Cardiac fibroblast (primary cell): ENCODE results near the gene C8G.

ENCODE experiments used
- DNase-seq, 2 donors: peaks; one replicate each; pipeline versions ENCODE4 v3.0.0 to v3.0.0-alpha.2; 2010; ENCODE audit warnings: low read depth in 2 of 2
- H3K4me3 ChIP-seq, 2 donors: replicated peaks in 1 of 2; 1 replicate in 1 of 2; 2 replicates in 1 of 2; pipeline ENCODE4 v1.5.1; 2011; ENCODE audit warnings: low read depth in 2 of 2, low read length in 2 of 2, mild to moderate bottlenecking in 2 of 2, moderate library complexity in 1 of 2
- TF ChIP-seq, protein P1 (sequence below): IDR thresholded peaks from one replicate; pipeline ENCODE4 v1.5.1; 2011; ENCODE audit warnings: low read depth, mild to moderate bottlenecking, low read length, inconsistent platforms

The C8G gene

GRCh38 chr9:136988872-136989271 lies 43.8 kb downstream of the C8G start:
- TF ChIP-seq, protein P1, sequence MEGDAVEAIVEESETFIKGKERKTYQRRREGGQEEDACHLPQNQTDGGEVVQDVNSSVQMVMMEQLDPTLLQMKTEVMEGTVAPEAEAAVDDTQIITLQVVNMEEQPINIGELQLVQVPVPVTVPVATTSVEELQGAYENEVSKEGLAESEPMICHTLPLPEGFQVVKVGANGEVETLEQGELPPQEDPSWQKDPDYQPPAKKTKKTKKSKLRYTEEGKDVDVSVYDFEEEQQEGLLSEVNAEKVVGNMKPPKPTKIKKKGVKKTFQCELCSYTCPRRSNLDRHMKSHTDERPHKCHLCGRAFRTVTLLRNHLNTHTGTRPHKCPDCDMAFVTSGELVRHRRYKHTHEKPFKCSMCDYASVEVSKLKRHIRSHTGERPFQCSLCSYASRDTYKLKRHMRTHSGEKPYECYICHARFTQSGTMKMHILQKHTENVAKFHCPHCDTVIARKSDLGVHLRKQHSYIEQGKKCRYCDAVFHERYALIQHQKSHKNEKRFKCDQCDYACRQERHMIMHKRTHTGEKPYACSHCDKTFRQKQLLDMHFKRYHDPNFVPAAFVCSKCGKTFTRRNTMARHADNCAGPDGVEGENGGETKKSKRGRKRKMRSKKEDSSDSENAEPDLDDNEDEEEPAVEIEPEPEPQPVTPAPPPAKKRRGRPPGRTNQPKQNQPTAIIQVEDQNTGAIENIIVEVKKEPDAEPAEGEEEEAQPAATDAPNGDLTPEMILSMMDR = no peak
- DNase-seq = no peak
- no peak overlapping the region for H3K4me3 ChIP-seq

DNA sequence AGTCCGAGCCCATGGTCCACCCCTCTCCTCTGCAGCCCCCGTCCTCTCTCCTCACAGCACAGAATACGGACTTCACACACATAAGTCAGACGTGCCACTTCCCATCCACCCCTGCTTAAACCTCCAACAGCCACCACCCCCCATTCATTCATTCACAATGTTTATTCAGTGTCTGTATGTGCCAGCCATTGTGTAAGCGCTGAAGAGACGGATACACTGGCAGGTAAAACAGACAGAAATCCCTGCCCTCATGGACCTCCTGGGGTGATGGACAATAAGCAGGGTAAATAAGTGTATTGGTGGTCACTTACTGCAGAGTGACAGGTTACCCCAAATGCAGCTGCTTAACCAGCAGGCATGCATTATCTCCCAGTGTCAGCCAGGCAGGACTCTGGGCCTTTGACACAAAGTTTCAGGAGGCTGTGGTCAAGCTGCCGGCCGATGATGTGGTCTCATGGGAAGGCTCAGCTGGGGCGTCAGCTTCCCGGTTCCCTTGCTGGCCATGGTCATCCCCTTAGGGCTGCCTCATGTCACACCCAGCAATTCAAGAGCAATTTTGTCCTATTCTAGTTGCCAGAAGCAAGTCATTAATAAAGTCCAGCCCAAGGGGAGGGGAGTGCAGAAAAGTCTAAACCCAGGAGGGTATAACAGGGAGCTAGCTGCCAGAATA lies 45.3 kb downstream of the C8G start:
- TF ChIP-seq, protein P1 = no peak
- DNase-seq = no peak
- no peak overlapping the region for H3K4me3 ChIP-seq

GRCh38 chr9:136991993-136992818 lies 47.2 kb downstream of the C8G start, which contains the start of gene PAXX:
PAXX (plus strand) TSS chr9:136992422; CDS start chr9:136992444, 22 bp downstream.
- TF ChIP-seq, protein P1 = no peak
- peak; percentile 88 to 94 for DNase-seq

DNA sequence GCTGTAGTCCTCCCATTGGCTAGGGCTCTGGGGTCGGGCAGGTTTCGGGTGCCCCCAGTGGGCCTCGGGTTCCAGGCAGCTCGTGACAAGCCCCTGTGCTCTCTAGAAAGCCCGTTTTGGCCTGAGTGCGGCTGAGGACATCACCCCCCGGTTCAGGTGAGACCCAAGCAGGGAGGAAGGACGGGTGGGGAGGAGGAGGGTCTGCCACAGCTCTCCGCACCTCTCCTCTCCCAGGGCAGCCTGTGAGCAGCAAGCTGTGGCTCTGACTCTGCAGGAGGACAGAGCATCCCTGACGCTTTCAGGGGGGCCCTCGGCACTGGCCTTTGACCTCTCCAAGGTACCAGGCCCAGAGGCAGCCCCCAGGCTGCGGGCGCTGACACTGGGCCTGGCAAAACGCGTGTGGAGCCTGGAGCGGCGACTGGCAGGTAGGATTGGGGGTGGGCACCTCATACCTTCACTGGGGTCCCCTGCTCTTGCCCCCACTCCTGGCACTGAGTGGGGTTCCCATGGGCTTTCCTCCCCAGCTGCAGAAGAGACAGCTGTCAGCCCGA lies 47.9 kb downstream of the C8G start:
- no peak for DNase-seq
- TF ChIP-seq, protein P1 = no peak
- H3K4me3 ChIP-seq = peak overlapping the region; percentile 71 to 73

More at GRCh38 chr9:136991993-136992818, 47.2 kb downstream of the C8G start, which contains the start of gene PAXX:
- H3K4me3 ChIP-seq = peak within 1 kb of the TSS; percentile 71 to 73

GRCh38 chr9:136994180-136994887 lies 49.3 kb downstream of the C8G start:
- no peak overlapping the region for H3K4me3 ChIP-seq
- no peak for DNase-seq
- TF ChIP-seq, protein P1 = no peak

GRCh38 chr9:136994888-136995230 lies 49.8 kb downstream of the C8G start:
- DNase-seq = no peak
- TF ChIP-seq, protein P1 = no peak
- H3K4me3 ChIP-seq = no peak overlapping the region
